ENCODE results near the gene PIN4.

PIN4 gene

DNA sequence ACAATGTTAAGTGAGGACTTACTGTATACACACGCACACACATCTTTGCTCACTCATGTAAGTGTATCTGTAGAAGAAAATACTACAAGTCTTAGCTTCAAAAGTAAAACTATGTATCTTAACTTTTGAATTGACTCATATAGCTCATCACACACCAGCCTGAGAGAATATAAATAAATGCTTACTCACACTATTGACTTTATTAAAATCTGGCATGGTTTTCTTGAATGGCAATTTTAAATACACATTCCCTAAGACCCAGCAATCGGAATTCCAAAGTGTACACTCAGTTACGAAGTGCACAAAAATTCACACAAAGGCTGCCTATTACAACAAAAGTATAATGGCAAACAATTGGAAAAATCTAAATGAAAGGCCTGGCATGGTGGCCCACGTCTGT lies 55.3 kb downstream of the PIN4 start:
- no peak overlapping the region for H4K8ac ChIP-seq (ENCODE audit: low read depth, low read length)
- H2AFZ ChIP-seq (ENCODE audit: insufficient read depth, low read length, poor library complexity), result no peak overlapping the region
- H4K91ac ChIP-seq (ENCODE audit: low read depth, low read length), result no peak overlapping the region
- no peak overlapping the region for H2BK12ac ChIP-seq (ENCODE audit: low read length)
- H3K4me2 ChIP-seq (ENCODE audit: low read length), result no peak overlapping the region
- peaks cover 0 to 2% of the 10 kb centered on the region in 2 experiments for H3K4me1 ChIP-seq (ENCODE audit: control insufficient read depth in 1 of 2, insufficient read depth in 2 of 2, low read length in 2 of 2)
- H3K79me2 ChIP-seq (ENCODE audit: control insufficient read depth, insufficient read depth, low read length, poor library complexity), result no peaks in the 10 kb centered on the region
- no peaks in the 10 kb centered on the region for H3K27me3 ChIP-seq (ENCODE audit: insufficient read depth, low read length)
- no CpG with 5 or more reads among the region's 4 CpGs for WGBS (ENCODE audit: extremely low coverage, insufficient coverage, insufficient read length)
- H2AK5ac ChIP-seq (ENCODE audit: low read length), result no peak overlapping the region
- no peak overlapping the region for H2BK5ac ChIP-seq (ENCODE audit: low read depth, low read length, poor library complexity)
- H3K9ac ChIP-seq (ENCODE audit: low read length), result no peak overlapping the region
- H3K4me3 ChIP-seq (ENCODE audit: low read depth, low read length), result no peak overlapping the region
- no peak overlapping the region for H4K12ac ChIP-seq (ENCODE audit: low read depth, low read length)
- H3K18ac ChIP-seq (ENCODE audit: low read length), result no peak overlapping the region
- no peaks in the 10 kb centered on the region for H3K79me1 ChIP-seq (ENCODE audit: low read length)
- H3K36me3 ChIP-seq (ENCODE audit: control insufficient read depth in 1 of 2, insufficient read depth in 2 of 2, low read length in 2 of 2), result no peaks in the 10 kb centered on the region
- H3K9me3 ChIP-seq (ENCODE audit: insufficient read depth, low read depth, low read length), result no peaks in the 10 kb centered on the region
- no peak overlapping the region for H3K4ac ChIP-seq (ENCODE audit: low read depth, low read length)
- H3K27ac ChIP-seq (ENCODE audit: low read depth, low read length), result no peak overlapping the region
- no peak overlapping the region for H3K14ac ChIP-seq (ENCODE audit: low read length)
- H2BK120ac ChIP-seq (ENCODE audit: insufficient read depth, low read length, poor library complexity), result no peak overlapping the region
- no peak overlapping the region for H3K23ac ChIP-seq (ENCODE audit: low read length)
- no peak for DNase-seq

GRCh38 chrX:72238183-72238582 lies 56.6 kb downstream of the PIN4 start:
- Histone ChIP-seq H3K79me2 (ENCODE audit: control insufficient read depth, insufficient read depth, low read length, poor library complexity) (no peaks in the 10 kb centered on the region), H2BK12ac (ENCODE audit: low read length) (no peak overlapping the region), H3K18ac (ENCODE audit: low read length) (no peak overlapping the region), H4K8ac (ENCODE audit: low read depth, low read length) (no peak overlapping the region), H2BK5ac (ENCODE audit: low read depth, low read length, poor library complexity) (no peak overlapping the region), H3K4ac (ENCODE audit: low read depth, low read length) (no peak overlapping the region), H3K9me3 (ENCODE audit: insufficient read depth, low read depth, low read length) (no peaks in the 10 kb centered on the region), H3K9ac (ENCODE audit: low read length) (no peak overlapping the region), H3K4me3 (ENCODE audit: low read depth, low read length) (no peak overlapping the region), H3K27ac (ENCODE audit: low read depth, low read length) (no peak overlapping the region), H4K12ac (ENCODE audit: low read depth, low read length) (no peak overlapping the region), H4K91ac (ENCODE audit: low read depth, low read length) (no peak overlapping the region), H3K23ac (ENCODE audit: low read length) (no peak overlapping the region), H3K4me1 (ENCODE audit: control insufficient read depth in 1 of 2, insufficient read depth in 2 of 2, low read length in 2 of 2) (peaks cover 0 to 2% of the 10 kb centered on the region in 2 experiments), H3K36me3 (ENCODE audit: control insufficient read depth in 1 of 2, insufficient read depth in 2 of 2, low read length in 2 of 2) (no peaks in the 10 kb centered on the region), H2AK5ac (ENCODE audit: low read length) (no peak overlapping the region), H3K27me3 (ENCODE audit: insufficient read depth, low read length) (no peaks in the 10 kb centered on the region), H2AFZ (ENCODE audit: insufficient read depth, low read length, poor library complexity) (no peak overlapping the region), H3K79me1 (ENCODE audit: low read length) (no peaks in the 10 kb centered on the region), H3K4me2 (ENCODE audit: low read length) (peak overlapping the region; percentile 62), H2BK120ac (ENCODE audit: insufficient read depth, low read length, poor library complexity) (no peak overlapping the region), H3K14ac (ENCODE audit: low read length) (no peak overlapping the region)
- WGBS (ENCODE audit: extremely low coverage, insufficient coverage, insufficient read length), result no CpG with 5 or more reads among the region's 6 CpGs
- no peak for DNase-seq

DNA sequence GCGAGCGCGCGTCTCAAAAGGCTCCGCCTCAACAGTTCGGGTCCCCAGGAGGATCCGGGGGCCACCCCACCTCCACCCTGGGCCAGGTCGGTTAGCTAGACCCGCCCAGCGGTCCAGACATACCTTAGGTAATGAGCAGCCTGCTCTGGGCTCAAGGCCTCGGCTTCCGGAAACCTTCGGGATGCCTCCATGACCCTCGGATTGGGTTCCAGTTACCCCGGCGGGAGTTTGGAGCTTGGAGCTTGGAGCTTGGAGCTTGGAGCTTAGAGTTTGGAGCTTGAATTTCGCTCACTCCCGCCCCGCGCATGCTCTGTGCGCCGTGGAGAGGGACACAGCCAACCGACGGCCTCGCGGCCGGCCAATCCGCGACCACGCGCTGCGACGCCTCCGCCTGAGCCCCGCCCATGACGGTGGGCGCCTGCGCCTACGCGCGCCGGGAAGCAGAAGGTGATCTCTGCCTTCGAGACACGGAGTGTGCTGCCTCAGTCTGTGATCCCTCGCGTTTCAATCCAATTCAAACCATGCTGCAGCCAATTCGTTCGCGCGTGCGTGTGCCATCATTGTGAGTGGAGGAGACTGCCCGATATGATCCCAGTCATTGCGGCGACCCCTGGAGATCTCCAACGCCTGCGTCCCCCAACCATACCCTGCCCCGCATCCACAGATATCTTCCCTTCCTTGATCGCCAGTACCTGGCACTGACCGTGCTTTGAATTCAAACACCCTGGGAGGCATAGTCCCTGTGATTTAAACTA lies 57.3 kb downstream of the PIN4 start, which contains the start of gene ERCC6L:
Gene ERCC6L (minus strand): TSS at position 307 of the 755 bp plus-strand sequence. CDS start 116 bp downstream, at position 191.
- H4K91ac ChIP-seq (ENCODE audit: low read depth, low read length), result peak within 1 kb of the TSS; percentile 68
- H3K9me3 ChIP-seq (ENCODE audit: insufficient read depth, low read depth, low read length), result no peaks in the 10 kb centered on the region
- H3K9ac ChIP-seq (ENCODE audit: low read length), result no peak within 1 kb of the TSS
- no peaks in the 10 kb centered on the region for H3K27me3 ChIP-seq (ENCODE audit: insufficient read depth, low read length)
- H3K36me3 ChIP-seq (ENCODE audit: control insufficient read depth in 1 of 2, insufficient read depth in 2 of 2, low read length in 2 of 2), result no peaks in the 10 kb centered on the region
- peak within 1 kb of the TSS; percentile 87 for H4K12ac ChIP-seq (ENCODE audit: low read depth, low read length)
- H3K4me1 ChIP-seq (ENCODE audit: control insufficient read depth in 1 of 2, insufficient read depth in 2 of 2, low read length in 2 of 2), result peaks cover 0 to 2% of the 10 kb centered on the region in 2 experiments
- no CpG with 5 or more reads among the region's 59 CpGs for WGBS (ENCODE audit: extremely low coverage, insufficient coverage, insufficient read length)
- peak within 1 kb of the TSS; percentile 82 for H3K18ac ChIP-seq (ENCODE audit: low read length)
- H2BK12ac ChIP-seq (ENCODE audit: low read length), result no peak within 1 kb of the TSS
- peak within 1 kb of the TSS; percentile 56 for H2AFZ ChIP-seq (ENCODE audit: insufficient read depth, low read length, poor library complexity)
- H3K23ac ChIP-seq (ENCODE audit: low read length), result no peak within 1 kb of the TSS
- H3K79me1 ChIP-seq (ENCODE audit: low read length), result no peaks in the 10 kb centered on the region
- peak within 1 kb of the TSS; percentile 32 for H3K27ac ChIP-seq (ENCODE audit: low read depth, low read length)
- H3K4me2 ChIP-seq (ENCODE audit: low read length), result peak within 1 kb of the TSS; percentile 62
- H4K8ac ChIP-seq (ENCODE audit: low read depth, low read length), result peak within 1 kb of the TSS; percentile 70
- H3K4me3 ChIP-seq (ENCODE audit: low read depth, low read length), result peak within 1 kb of the TSS; percentile 69
- peak within 1 kb of the TSS; percentile 51 for H3K14ac ChIP-seq (ENCODE audit: low read length)
- DNase-seq, result peak; percentile 85 to 91
- H2BK120ac ChIP-seq (ENCODE audit: insufficient read depth, low read length, poor library complexity), result no peak within 1 kb of the TSS
- H2AK5ac ChIP-seq (ENCODE audit: low read length), result no peak within 1 kb of the TSS
- H3K79me2 ChIP-seq (ENCODE audit: control insufficient read depth, insufficient read depth, low read length, poor library complexity), result no peaks in the 10 kb centered on the region
- H3K4ac ChIP-seq (ENCODE audit: low read depth, low read length), result peak within 1 kb of the TSS; percentile 36
- H2BK5ac ChIP-seq (ENCODE audit: low read depth, low read length, poor library complexity), result no peak within 1 kb of the TSS

GRCh38 chrX:72240976-72241375 lies 59.4 kb downstream of the PIN4 start:
- no CpG with 5 or more reads among the region's 4 CpGs for WGBS (ENCODE audit: extremely low coverage, insufficient coverage, insufficient read length)
- H2BK12ac ChIP-seq (ENCODE audit: low read length), result no peak overlapping the region

More at GRCh38 chrX:72240976-72241375, 59.4 kb downstream of the PIN4 start:
- Histone ChIP-seq H3K79me1 (ENCODE audit: low read length) (no peaks in the 10 kb centered on the region), H2AK5ac (ENCODE audit: low read length) (no peak overlapping the region), H3K4ac (ENCODE audit: low read depth, low read length) (no peak overlapping the region), H3K23ac (ENCODE audit: low read length) (no peak overlapping the region), H4K8ac (ENCODE audit: low read depth, low read length) (no peak overlapping the region), H4K91ac (ENCODE audit: low read depth, low read length) (no peak overlapping the region), H3K4me2 (ENCODE audit: low read length) (no peak overlapping the region), H3K4me1 (ENCODE audit: control insufficient read depth in 1 of 2, insufficient read depth in 2 of 2, low read length in 2 of 2) (peaks cover 0 to 2% of the 10 kb centered on the region in 2 experiments), H3K9ac (ENCODE audit: low read length) (no peak overlapping the region), H3K4me3 (ENCODE audit: low read depth, low read length) (no peak overlapping the region), H3K36me3 (ENCODE audit: control insufficient read depth in 1 of 2, insufficient read depth in 2 of 2, low read length in 2 of 2) (no peaks in the 10 kb centered on the region), H3K79me2 (ENCODE audit: control insufficient read depth, insufficient read depth, low read length, poor library complexity) (no peaks in the 10 kb centered on the region), H2BK120ac (ENCODE audit: insufficient read depth, low read length, poor library complexity) (no peak overlapping the region), H3K9me3 (ENCODE audit: insufficient read depth, low read depth, low read length) (no peaks in the 10 kb centered on the region), H3K14ac (ENCODE audit: low read length) (no peak overlapping the region), H3K27me3 (ENCODE audit: insufficient read depth, low read length) (no peaks in the 10 kb centered on the region), H3K27ac (ENCODE audit: low read depth, low read length) (no peak overlapping the region), H2BK5ac (ENCODE audit: low read depth, low read length, poor library complexity) (no peak overlapping the region), H2AFZ (ENCODE audit: insufficient read depth, low read length, poor library complexity) (no peak overlapping the region), H4K12ac (ENCODE audit: low read depth, low read length) (no peak overlapping the region), H3K18ac (ENCODE audit: low read length) (no peak overlapping the region)
- DNase-seq, result no peak
